ENCODE data around the gene HSD17B14. TPM values are rescaled to one million over a fixed set of nuclear protein-coding genes. Genes with fewer than 3 reads are reported as not detected.

The HSD17B14 gene
- total and polyA plus RNA-seq, 2 of the 13 experiments (the other 11 are each of a cell fraction or from before 2014, with no cell fraction given): 0.58 to 1.2 TPM

GRCh38 chr19:48868114-48868886, 32.0 kb upstream of the HSD17B14 start, which contains the start of gene PLEKHA4 (continued):
- TF ChIP-seq ATF5 (CRISPR knock-in tag; IDR thresholded peaks at IDR 0.05; ENCODE audit: low read depth) (no peak), XBP1 (CRISPR knock-in tag; IDR thresholded peaks at IDR 0.05) (no peak), ZNF839 (CRISPR knock-in tag; IDR thresholded peaks at IDR 0.05; ENCODE audit: borderline replicate concordance) (no peak), ZBTB8A (CRISPR knock-in tag; IDR thresholded peaks at IDR 0.05; ENCODE audit: borderline replicate concordance, low read depth) (no peak), ZNF646 (CRISPR knock-in tag; IDR thresholded peaks at IDR 0.05) (no peak), HNRNPUL1 (IDR thresholded peaks at IDR 0.05; ENCODE audit: low read depth, low read length) (no peak), ZNF724P (CRISPR knock-in tag; IDR thresholded peaks at IDR 0.05; ENCODE audit: borderline replicate concordance) (no peak), THAP11 (CRISPR knock-in tag; IDR thresholded peaks at IDR 0.05) (peak; percentile 37; the same call in 1 of the 2 replicates), ZBTB7B (CRISPR knock-in tag; IDR thresholded peaks at IDR 0.05) (peak; percentile 82), ZNF30 (CRISPR knock-in tag; IDR thresholded peaks at IDR 0.05) (no peak), ZSCAN25 (CRISPR knock-in tag; IDR thresholded peaks at IDR 0.05) (no peak), ZNF879 (CRISPR knock-in tag; IDR thresholded peaks at IDR 0.05) (no peak), ZFP91 (CRISPR knock-in tag; IDR thresholded peaks at IDR 0.05; ENCODE audit: borderline replicate concordance) (peak; percentile 42; the same call in 1 of the 2 replicates), PCBP2 (optimal IDR thresholded peaks at IDR 0.05; ENCODE audit: low read depth, low read length, poor library complexity, severe bottlenecking) (no peak), ZNF556 (CRISPR knock-in tag; IDR thresholded peaks at IDR 0.05; ENCODE audit: borderline replicate concordance) (0 out of 2 replicates have a peak, but pooled peaks have one; percentile 24)
- TF ChIP-seq, protein P1, sequence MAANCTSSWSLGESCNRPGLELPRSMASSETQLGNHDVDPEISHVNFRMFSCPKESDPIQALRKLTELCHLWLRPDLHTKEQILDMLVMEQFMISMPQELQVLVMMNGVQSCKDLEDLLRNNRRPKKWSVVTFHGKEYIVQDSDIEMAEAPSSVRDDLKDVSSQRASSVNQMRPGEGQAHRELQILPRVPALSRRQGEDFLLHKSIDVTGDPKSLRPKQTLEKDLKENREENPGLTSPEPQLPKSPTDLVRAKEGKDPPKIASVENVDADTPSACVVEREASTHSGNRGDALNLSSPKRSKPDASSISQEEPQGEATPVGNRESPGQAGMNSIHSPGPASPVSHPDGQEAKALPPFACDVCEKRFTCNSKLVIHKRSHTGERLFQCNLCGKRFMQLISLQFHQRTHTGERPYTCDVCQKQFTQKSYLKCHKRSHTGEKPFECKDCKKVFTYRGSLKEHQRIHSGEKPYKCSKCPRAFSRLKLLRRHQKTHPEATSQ (CRISPR knock-in tag; IDR thresholded peaks at IDR 0.05; ENCODE audit: borderline replicate concordance): no peak
- TF ChIP-seq, protein P2, sequence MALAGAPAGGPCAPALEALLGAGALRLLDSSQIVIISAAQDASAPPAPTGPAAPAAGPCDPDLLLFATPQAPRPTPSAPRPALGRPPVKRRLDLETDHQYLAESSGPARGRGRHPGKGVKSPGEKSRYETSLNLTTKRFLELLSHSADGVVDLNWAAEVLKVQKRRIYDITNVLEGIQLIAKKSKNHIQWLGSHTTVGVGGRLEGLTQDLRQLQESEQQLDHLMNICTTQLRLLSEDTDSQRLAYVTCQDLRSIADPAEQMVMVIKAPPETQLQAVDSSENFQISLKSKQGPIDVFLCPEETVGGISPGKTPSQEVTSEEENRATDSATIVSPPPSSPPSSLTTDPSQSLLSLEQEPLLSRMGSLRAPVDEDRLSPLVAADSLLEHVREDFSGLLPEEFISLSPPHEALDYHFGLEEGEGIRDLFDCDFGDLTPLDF (CRISPR knock-in tag; IDR thresholded peaks at IDR 0.05): no peak

Data from HepG2 (cell line).